HG03457 (cell line): ENCODE results near the gene RFX6.
A peak's percentile ranks its signal among the peaks of the same experiment; 100 is the strongest.
"Not testable (repeated sequence)": the region's sequence is repeated elsewhere in the genome, so short reads cannot be mapped to it uniquely, and the experiment has no call there.

ENCODE experiments used
- ATAC-seq: cut with Tn5 transposase; IDR thresholded peaks from one replicate; pipeline ENCODE4 v1.9.1; 2021; ENCODE audit warnings: moderate number of reproducible peaks; ENCODE audit not compliant: unreplicated experiment

RFX6 gene, protein sequence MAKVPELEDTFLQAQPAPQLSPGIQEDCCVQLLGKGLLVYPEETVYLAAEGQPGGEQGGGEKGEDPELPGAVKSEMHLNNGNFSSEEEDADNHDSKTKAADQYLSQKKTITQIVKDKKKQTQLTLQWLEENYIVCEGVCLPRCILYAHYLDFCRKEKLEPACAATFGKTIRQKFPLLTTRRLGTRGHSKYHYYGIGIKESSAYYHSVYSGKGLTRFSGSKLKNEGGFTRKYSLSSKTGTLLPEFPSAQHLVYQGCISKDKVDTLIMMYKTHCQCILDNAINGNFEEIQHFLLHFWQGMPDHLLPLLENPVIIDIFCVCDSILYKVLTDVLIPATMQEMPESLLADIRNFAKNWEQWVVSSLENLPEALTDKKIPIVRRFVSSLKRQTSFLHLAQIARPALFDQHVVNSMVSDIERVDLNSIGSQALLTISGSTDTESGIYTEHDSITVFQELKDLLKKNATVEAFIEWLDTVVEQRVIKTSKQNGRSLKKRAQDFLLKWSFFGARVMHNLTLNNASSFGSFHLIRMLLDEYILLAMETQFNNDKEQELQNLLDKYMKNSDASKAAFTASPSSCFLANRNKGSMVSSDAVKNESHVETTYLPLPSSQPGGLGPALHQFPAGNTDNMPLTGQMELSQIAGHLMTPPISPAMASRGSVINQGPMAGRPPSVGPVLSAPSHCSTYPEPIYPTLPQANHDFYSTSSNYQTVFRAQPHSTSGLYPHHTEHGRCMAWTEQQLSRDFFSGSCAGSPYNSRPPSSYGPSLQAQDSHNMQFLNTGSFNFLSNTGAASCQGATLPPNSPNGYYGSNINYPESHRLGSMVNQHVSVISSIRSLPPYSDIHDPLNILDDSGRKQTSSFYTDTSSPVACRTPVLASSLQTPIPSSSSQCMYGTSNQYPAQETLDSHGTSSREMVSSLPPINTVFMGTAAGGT

DNA sequence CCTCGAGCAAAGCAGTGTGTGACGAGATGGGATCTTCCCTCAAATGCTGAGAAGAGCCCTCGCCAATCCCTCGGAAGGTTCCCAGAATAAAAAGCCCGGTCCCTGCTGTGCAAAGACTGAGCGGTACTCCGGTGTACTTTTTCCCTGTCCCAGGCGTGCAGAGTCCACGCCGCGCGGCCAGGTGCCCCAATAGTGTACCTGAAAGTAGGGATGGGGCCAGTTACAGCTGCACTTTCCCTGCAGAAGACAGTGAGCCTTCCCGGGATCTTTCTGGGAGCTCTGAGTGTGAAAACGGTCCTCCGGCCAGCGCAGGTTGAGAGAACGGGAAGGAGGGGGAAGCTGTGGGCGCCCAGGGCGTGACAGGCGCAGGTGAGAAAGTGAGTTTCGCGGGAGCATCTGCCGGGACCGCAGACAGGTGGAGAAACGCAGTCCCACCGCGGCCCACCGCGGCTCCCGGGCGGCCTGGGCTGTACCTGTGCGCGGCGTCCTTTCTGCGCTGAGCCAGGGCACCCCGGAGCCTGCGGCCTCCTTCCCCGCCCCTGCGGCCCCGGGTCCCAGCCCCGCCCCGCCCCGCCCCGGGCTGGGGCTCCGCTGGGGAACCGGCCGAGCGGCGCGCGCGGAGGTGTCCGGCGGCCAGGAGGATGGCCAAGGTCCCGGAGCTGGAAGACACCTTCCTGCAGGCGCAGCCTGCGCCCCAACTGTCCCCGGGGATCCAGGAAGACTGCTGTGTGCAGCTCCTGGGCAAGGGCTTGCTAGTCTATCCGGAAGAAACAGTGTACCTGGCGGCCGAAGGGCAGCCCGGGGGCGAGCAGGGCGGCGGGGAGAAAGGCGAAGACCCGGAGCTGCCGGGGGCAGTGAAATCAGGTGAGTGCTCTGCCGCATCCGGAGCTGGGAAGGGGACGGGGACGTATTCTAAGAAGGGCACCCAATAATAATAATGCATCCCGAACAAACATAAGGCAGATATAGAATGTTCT lies at the start of gene RFX6:
TSS of gene RFX6 (plus strand) at position 608 of the 977 bp plus-strand sequence. CDS start at position 642, 34 bp downstream.
- ATAC-seq, result no peak

DNA sequence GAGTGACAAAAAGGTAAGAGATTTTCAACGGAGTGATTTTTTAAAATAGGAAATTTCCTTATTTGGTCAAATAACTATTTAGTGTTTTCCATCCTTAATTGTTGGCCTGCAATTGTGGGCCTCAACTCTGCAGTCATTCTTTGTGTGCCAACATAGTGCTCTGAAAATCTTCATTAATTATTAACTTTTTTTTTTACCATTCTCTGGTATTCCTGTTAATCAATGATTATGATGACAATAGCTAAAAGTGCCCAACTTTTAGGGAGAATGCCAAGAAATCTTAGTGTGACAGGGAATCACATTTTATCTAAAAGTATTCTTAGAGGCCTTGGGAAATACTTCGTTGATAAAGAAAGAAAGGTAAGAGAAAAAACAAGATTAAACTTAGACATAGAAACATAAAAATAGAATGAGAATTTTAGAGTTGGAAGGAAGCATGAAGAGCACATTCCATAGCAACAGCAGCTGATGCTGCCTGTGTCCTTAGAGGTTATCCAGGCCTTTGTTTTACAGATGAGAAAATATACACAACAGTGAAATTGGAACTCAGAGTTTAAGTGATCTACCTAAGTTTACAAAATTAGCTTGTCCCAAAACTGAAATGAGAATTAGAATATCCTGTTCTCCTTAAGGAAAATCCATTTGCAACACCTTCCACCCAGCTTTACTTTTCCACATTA lies 49.3 kb upstream of the RFX6 start:
- no peak for ATAC-seq

DNA sequence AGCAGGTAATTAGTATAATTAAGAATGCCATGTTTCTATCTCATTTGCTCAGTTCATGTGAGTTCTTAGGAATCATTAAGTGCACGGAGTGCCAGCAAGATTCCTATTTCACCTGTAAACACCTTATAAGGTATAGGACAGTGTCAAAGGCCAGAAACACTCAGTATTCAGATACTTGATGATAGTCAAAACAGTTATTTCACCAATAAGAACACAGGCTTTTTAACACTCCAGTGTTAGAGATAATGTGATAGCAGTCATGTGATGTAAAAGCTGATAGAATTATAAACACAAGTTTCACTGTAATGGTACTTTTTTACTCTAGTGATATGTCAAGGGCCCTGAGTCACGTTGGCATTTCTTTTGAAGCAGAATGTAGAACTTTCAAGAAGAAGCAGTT lies 48.1 kb upstream of the RFX6 start, which contains the start of gene GPRC6A:
TSS of gene GPRC6A (minus strand) at position 101 of the 400 bp plus-strand sequence. CDS start at position 31, 70 bp downstream.
- ATAC-seq, result no peak

DNA sequence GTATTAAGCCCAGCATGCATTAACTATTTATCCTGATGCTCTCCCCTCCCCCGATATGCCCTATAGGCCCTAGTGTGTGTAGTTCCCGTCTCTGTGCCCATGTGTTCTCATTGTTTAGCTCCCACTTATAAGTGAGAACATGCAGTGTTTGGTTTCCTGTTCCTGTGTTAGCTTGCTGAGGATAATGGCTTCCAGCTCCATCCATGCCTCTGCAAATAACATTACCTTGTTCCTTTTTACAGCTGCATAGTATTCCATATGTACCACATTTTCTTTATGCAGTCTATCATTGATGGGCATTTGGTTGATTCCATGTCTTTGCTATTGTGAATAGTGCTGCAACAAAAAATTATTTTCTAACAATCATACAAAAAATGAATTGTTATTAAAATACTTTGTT lies 42.5 kb upstream of the RFX6 start:
- not testable (repeated sequence) for ATAC-seq

DNA sequence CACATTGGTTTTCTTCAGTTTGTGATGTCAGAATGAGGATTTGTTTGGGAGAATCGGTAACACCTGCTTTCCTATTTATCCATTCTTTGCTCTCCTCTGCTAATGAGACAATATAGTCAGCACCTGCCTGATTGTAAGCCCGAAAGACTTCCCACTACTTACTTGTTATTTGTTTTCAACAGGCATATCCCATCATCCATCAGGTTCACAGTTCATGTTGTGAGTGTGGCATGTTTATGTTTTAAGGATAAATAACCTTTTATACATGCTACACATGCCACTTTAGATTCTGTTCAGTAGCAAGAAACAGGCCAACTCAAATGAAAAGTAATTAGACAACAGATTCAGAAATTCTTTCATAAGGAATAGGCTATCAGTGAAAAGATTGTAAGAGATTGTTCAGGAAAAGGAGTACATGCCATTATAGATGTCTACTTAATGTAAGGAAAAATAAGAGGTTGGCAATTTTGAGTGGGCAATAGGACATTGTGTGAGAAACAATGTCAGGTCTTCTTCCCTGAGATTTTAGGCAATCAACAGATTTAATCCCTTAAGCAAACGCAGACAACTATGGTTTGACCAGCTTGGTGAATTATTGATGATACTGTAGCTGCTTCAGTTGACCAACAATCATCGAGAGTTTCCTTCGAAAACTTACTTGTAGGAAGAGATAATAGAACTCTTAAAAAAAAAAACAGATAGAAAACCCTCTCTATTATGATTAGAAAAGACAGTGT lies 40.3 kb upstream of the RFX6 start:
- ATAC-seq, result no peak

DNA sequence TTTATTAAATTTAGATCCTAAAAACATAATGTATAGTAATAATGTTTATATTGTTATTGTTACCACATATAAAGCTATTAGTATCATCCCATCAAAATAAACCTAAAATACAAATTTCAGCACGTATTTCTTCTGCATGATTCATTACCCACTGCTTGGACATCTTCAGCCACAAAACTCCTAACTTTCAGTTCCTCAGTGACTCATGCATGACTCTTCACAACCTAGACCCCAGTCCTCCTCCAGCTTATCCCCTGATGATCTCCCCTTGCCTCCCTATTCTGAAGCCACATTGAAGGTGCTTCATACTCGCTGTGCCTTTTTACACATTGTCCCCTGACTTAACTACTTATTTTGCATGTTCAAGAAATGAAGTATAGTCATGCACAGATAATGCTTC lies 37.0 kb upstream of the RFX6 start:
- no peak for ATAC-seq

DNA sequence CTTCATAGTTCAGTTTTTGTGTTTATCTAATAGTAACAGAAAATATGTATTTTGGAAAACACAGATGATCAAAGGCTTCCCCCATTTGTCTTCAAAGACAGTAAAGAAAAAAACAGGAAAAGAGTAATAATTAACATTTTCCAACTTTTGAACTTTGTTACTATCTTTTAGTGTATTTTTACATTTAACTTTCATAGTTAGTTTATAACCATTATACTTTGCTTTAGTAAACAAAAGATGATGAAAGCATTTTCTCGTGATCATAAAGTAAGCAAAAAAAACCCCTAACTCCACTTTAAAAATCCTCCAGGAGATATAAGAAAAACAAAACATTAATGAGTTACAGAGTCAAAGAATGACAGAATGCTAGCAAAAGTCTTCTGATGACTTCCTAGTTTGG lies 34.6 kb upstream of the RFX6 start:
- no peak for ATAC-seq

DNA sequence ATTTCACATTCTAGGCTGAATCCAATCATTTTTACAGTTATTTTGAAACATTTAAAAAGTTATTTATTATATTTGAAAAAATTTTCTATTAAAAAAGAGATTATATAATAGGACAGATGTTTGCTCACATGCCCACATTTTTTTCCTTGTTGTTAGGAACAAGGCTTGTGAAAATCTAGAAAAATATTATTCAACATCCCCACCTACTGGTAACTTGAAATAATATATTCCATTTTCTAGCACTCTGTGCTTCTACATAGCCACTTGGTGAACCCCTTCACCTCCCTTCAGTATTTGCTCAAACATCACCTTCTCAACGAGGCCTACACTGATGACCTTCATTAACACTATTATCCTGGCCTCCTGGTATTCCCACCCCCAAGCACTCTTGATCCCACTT lies 29.8 kb upstream of the RFX6 start:
- ATAC-seq, result no peak

DNA sequence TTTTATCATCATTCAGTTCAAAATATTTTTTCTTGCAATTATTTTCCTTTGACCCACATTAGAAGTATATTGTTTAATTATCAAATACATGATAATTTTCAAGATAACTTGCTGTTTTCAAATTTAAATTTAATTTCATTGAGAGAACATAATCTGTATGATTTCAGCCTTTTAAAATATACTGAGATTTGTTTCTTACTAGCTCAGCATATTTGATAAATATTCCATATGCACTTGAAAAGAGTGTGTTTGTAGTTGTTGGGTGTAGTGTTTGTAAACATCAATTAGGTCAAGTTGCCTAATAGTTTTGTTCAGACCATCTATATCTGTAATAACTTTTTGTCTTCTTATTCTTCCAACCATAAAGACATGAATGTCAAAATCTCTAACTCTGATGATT lies 19.0 kb upstream of the RFX6 start:
- ATAC-seq, result no peak

DNA sequence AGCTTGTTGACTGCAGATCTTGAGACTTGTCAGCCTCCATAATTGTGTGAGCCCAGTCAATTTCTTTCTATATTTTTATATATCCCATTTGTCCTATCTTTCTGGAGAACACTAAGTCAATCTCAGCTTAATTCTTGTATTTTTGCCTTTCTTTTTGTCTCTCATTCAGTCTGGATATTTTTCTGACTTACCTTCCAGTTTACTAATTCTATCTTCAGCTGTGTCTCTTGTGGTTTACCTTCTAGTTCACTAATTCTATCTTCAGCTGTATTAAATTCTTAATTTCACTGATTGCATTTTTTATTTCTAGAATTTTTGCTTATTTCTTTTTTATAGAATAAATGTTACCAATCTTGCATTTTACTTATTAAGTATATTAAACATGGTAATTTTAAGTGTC lies 17.8 kb upstream of the RFX6 start:
- no peak for ATAC-seq

DNA sequence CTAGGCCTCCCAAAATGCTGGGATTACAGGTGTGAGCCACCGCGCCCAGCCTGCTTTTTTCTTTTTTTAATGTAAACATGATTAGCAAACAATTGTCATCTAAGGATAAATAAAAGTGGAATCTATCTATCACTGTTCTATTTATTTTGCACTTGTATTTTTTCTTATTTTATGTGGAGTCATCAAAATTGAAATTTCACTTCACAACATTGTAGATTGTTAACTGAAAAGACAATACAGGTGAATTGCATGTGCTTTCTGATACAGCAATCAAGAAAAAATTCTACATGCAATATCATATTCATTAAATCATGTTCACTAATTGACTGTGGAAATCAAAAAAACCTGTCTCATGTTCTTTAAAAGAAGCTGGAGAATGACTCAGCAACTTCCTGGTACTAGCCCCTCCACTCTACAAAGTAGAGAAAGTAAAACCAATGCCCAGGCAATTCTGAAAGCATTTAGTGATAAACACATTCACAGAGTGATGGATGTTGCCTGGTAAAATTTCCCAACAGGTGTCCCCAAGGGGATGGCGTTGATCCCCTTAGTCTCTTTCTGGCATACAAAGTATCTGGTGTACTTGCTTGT lies 10.7 kb upstream of the RFX6 start:
- ATAC-seq, result peak; percentile 71

DNA sequence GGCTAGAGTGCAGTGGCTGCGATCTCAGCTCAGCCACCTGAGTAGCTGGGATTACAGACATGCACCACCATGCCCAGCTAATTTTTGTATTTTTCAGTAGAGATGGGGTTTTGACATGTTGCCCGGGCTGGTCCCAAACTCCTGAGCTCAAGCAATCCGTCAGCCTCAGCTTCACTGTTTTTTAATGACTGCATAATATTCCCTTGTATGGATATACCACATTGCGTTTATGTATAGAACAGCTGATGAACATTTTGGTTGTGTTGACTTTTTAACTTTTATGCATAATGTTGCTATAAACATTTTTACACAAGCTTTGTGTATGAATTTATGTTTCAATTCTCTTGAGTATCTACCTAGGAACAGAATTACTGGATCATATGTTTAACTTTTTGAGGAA lies 4.3 kb upstream of the RFX6 start:
- no peak for ATAC-seq

DNA sequence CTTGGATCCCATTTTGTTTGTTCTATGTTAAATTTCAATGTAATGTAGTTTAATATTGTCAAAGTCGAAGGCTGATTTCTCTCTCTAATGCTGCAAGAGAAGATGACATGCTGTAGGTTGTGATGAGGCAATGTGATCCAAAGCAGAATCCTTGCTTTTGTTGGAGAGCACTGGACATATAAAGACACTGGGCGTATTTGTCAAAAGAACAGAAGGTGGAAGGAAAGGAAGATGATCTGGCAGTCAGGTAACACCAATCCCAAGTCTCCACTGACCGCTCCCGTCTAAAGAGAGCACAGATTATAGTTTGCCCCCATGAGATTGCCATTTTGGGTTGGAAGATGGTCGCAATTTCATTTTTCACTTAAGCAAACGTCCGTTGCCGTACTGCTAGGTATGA lies 935 bp upstream of the RFX6 start:
- no peak for ATAC-seq

DNA sequence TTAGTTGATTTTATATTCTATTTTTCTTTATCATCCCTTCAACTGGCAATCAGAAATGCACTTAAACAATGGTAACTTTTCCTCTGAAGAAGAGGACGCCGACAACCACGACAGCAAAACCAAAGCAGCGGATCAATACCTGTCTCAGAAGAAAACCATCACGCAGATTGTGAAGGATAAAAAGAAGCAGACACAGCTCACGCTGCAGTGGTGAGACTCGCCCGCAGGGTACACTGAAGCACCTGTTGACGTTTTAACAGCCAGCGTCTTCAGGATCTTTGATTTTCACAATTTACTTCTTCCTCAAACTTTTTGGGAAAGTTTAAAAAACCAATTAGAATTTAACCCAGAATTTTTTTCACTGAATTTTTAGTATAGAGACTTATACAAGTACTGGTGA lies 701 bp downstream of the RFX6 start:
- no peak for ATAC-seq

DNA sequence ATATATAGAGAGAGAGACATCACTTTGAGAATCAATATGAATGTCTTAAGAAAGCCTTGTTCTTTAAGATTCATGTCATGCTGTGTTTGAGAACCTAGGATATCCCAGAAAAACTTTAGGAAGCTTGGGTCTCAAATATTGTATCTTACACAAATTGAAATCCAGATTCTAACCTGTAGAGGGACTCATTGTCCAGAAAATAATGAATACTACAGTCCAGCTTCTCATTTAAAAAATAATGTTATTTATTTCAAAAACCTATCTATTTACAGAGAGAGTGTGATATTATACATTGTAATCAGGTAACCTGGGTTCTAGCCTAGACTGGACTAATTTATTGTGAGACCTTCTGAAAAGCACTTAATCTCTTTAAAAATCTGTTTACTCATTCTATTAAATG lies 4.2 kb downstream of the RFX6 start:
- no peak for ATAC-seq

DNA sequence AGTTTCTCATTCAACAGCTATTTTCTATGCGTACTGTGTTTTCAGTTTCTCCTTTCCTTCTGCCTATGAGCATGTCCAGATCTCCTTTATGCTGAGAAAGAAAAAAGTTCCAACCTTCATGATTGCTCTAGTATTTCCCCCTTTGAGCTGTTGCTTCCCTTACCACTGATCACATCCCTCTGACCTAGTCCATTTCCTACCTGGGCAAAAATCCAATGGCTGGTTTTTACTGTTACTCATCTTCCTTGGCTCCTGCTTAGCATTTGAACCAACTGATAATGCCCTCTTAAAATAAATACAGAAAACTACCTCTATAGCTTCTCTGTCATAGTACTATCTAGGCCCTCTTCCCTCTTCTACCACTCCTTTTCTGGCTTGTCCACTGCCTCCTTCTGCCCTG lies 6.0 kb downstream of the RFX6 start:
- no peak for ATAC-seq

DNA sequence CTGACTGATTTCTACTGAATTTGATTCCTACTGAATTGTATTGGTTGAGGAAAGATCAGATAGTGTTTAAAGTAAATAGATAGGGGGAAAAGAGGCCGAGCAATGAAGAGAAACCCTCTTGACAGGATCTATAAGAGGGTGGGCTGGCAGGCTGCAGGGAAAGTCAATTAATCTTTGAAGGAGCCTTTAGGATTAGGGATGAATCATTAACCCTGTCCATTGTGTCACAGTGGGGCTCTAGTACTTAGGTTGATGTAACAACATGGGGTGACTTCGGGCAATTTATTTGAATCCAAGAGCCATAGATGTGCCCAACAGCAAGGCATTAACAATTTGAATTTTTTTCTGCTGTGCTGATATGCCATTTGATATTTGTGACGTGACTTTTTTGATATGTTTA lies 7.5 kb downstream of the RFX6 start:
- ATAC-seq, result no peak

DNA sequence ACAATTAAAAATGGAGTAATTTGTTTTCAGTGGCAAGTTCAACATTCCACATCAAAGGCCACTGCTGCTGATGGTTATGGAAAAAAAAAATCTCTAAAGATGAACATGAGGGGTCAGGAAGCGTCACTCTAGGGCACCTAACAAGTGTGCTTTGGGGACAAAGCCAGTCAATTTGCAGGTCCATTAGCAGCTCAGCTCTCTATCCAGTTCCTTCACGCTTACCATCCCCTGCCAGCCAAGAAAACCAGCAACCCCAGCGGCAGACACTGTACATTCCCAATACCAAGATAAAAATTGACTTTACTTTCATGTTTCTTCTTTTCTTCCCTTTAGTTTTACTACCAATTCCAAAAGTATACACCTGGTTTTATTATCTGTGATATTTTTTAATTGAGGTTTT lies 10.1 kb downstream of the RFX6 start:
- ATAC-seq, result no peak

DNA sequence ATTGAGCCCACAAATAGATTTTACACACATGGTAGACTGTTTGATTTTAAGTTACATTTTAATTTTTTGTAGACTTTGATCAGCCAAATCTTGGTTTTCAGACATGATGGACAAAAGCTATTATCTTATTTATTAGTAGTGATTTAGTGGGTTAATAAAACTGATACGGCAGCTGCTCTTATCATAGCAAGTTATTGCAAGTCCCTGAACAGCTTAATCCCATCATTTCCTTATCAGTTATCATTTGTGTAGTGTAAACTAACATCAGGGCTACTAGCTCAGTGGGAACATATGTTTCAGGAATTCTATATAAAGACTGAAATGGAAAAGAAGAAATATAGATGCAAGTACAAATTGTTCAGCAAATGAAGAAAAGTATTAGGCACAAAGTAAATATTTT lies 10.9 kb downstream of the RFX6 start:
- no peak for ATAC-seq
